BE2C (cell line): ENCODE data around the gene CHAD.

Experiments used
- DNase-seq: peaks from one replicate; pipeline ENCODE4 v3.0.0-alpha.2; 2020
- H3K27me3 ChIP-seq: fragments of 250-450 bp; sonication (Bioruptor Pico); 2 replicates; pipeline ENCODE4 v1.5.1; 2020; ENCODE audit warnings: mild to moderate bottlenecking
- H3K36me3 ChIP-seq: fragments of 250-450 bp; sonication (Bioruptor Pico); 2 replicates; pipeline ENCODE4 v1.5.1; 2020; ENCODE audit warnings: mild to moderate bottlenecking
- H3K4me1 ChIP-seq: fragments of 250-450 bp; sonication (Bioruptor Pico); 2 replicates; pipeline ENCODE4 v1.5.1; 2020
- H3K4me3 ChIP-seq: 2 replicates; pipeline ENCODE4 v1.5.1; 2011; ENCODE audit warnings: low read depth, low read length
- H3K9me3 ChIP-seq: fragments of 250-450 bp; sonication (Bioruptor Pico); 2 replicates; pipeline ENCODE4 v1.5.1; 2020
- CTCF ChIP-seq: IDR thresholded peaks from 2 replicates; pipeline ENCODE4 v1.5.1; 2012; ENCODE audit warnings: mild to moderate bottlenecking, low read depth, low read length

CHAD gene

GRCh38 chr17:50472286-50472685 is 3.6 kb upstream of the CHAD start:
- Histone ChIP-seq H3K27me3 (peaks cover 71% of the 10 kb centered on the region), H3K9me3 (no peaks in the 10 kb centered on the region), H3K36me3 (no peaks in the 10 kb centered on the region), H3K4me3 (no peak overlapping the region), H3K4me1 (no peaks in the 10 kb centered on the region)
- no peak for DNase-seq
- TF ChIP-seq CTCF = no peak

GRCh38 chr17:50471009-50471905 is 2.6 kb upstream of the CHAD start:
- H3K36me3 ChIP-seq = no peaks in the 10 kb centered on the region
- no peaks in the 10 kb centered on the region for H3K9me3 ChIP-seq
- H3K27me3 ChIP-seq = peaks cover 80% of the 10 kb centered on the region
- no peak for DNase-seq
- no peak for TF ChIP-seq CTCF
- H3K4me3 ChIP-seq = no peak overlapping the region
- no peaks in the 10 kb centered on the region for H3K4me1 ChIP-seq

GRCh38 chr17:50470426-50470825 is 1.7 kb upstream of the CHAD start:
- Histone ChIP-seq H3K4me3 (no peak overlapping the region), H3K9me3 (no peaks in the 10 kb centered on the region), H3K36me3 (no peaks in the 10 kb centered on the region), H3K27me3 (peaks cover 79% of the 10 kb centered on the region), H3K4me1 (no peaks in the 10 kb centered on the region)
- no peak for TF ChIP-seq CTCF
- no peak for DNase-seq

- Histone ChIP-seq H3K27me3 (peaks cover 73% of the 10 kb centered on the region), H3K36me3 (no peaks in the 10 kb centered on the region), H3K4me1 (no peaks in the 10 kb centered on the region), H3K4me3 (no peak overlapping the region), H3K9me3 (no peaks in the 10 kb centered on the region)
- DNase-seq = no peak
- no peak for TF ChIP-seq CTCF
Observed at GRCh38 chr17:50469671-50470305, 1.1 kb upstream of the CHAD start.

- 0 out of 2 replicates have a peak overlapping the region, but pooled peaks have one; percentile 23 for H3K4me3 ChIP-seq
- peaks cover 67% of the 10 kb centered on the region for H3K27me3 ChIP-seq
- no peak for TF ChIP-seq CTCF
- H3K4me1 ChIP-seq = no peaks in the 10 kb centered on the region
- H3K9me3 ChIP-seq = no peaks in the 10 kb centered on the region
- H3K36me3 ChIP-seq = no peaks in the 10 kb centered on the region
- no peak for DNase-seq
Observed at GRCh38 chr17:50469208-50469605, 527 bp upstream of the CHAD start.

- no peak for TF ChIP-seq CTCF
- H3K36me3 ChIP-seq = no peaks in the 10 kb centered on the region
- H3K4me3 ChIP-seq = no peak overlapping the region
- no peaks in the 10 kb centered on the region for H3K4me1 ChIP-seq
- no peak for DNase-seq
- no peaks in the 10 kb centered on the region for H3K9me3 ChIP-seq
- peaks cover 54% of the 10 kb centered on the region for H3K27me3 ChIP-seq
Observed at GRCh38 chr17:50467855-50468303, 801 bp downstream of the CHAD start.
